Smooth muscle cell (in vitro differentiated cells): ENCODE data around the gene CD226. TPM values are rescaled to one million over a fixed set of nuclear protein-coding genes. Genes with fewer than 3 reads are reported as not detected.

Experiments
- DNase-seq: peaks from one replicate; lab custom pipeline; 2025; ENCODE audit not compliant: unreplicated experiment; lab: John Stamatoyannopoulos, UW
- H2AFZ ChIP-seq: fragments of 200-600 bp; sonication (generic); 2 replicates; pipeline ENCODE4 v1.6.0; 2016; ENCODE audit warnings: antibody characterized with exemption, low read depth, mild to moderate bottlenecking
- H3F3A ChIP-seq: fragments of 200-600 bp; sonication (generic); 2 replicates; pipeline ENCODE4 v1.6.0; 2017; ENCODE audit warnings: antibody characterized with exemption, low read depth
- H3K27ac ChIP-seq: fragments of 200-600 bp; sonication (generic); 2 replicates; pipeline ENCODE4 v1.5.1; 2016; ENCODE audit warnings: low read depth, mild to moderate bottlenecking
- H3K27me3 ChIP-seq: fragments of 200-600 bp; sonication (generic); 2 replicates; pipeline ENCODE4 v1.6.1; 2016; ENCODE audit warnings: low read depth, mild to moderate bottlenecking
- H3K36me3 ChIP-seq: fragments of 200-600 bp; sonication (generic); 2 replicates; pipeline ENCODE4 v1.5.1; 2016; ENCODE audit warnings: low read depth
- H3K4me1 ChIP-seq: fragments of 200-600 bp; sonication (generic); 2 replicates; pipeline ENCODE4 v1.5.1; 2016; ENCODE audit warnings: low read depth
- H3K4me2 ChIP-seq: fragments of 200-600 bp; sonication (generic); 2 replicates; pipeline ENCODE4 v1.6.0; 2016; ENCODE audit warnings: mild to moderate bottlenecking
- H3K4me3 ChIP-seq: fragments of 200-600 bp; sonication (generic); 2 replicates; pipeline ENCODE4 v1.5.1; 2016; ENCODE audit warnings: mild to moderate bottlenecking
- H3K79me2 ChIP-seq: fragments of 200-600 bp; sonication (generic); 2 replicates; pipeline ENCODE4 v1.6.0; 2016; ENCODE audit warnings: low read depth, mild to moderate bottlenecking
- H3K9ac ChIP-seq: fragments of 200-600 bp; sonication (generic); 2 replicates; pipeline ENCODE4 v1.6.0; 2016; ENCODE audit warnings: low read depth
- H3K9me3 ChIP-seq: fragments of 200-600 bp; sonication (generic); replicated peaks from 2 replicates; pipeline ENCODE4 v1.5.1; 2016; ENCODE audit warnings: low read depth
- H4K20me1 ChIP-seq: fragments of 200-600 bp; sonication (generic); 2 replicates; pipeline ENCODE4 v1.6.0; 2016; ENCODE audit warnings: low read depth
- WGBS: methylation state at CpG from one replicate; pipeline ENCODE4 v1.1.7; 2016; ENCODE audit warnings: low lambda C conversion rate; 5-methylcytosine and 5-hydroxymethylcytosine counted together
- polyA plus RNA-seq: library from polyadenylated mRNA; unstranded; fragments of >200 nt; fragmentation: Nextera tagmentation; extraction: Ambion mirVana; gene quantifications from 2 replicates; pipeline ENCODE4 v1.2.1, GENCODE V29; 2016
- total RNA-seq: library from RNA; depleted of rRNA; stranded (reverse); fragments of >200 nt; gene quantifications from 2 replicates; pipeline ENCODE4 v1.2.3, GENCODE V29; 2014
- TF ChIP-seq, protein P1 (sequence below): fragments of 200-600 bp; sonication (generic); IDR thresholded peaks from 2 replicates; pipeline ENCODE4 v1.5.1; 2017; ENCODE audit warnings: borderline replicate concordance, mild to moderate bottlenecking, antibody characterized with exemption; ENCODE audit not compliant: insufficient read depth, poor library complexity, severe bottlenecking

CD226 gene
- total and polyA plus RNA-seq, 2 experiments from 2014 or later = 0.02 to 0.36 TPM

DNA sequence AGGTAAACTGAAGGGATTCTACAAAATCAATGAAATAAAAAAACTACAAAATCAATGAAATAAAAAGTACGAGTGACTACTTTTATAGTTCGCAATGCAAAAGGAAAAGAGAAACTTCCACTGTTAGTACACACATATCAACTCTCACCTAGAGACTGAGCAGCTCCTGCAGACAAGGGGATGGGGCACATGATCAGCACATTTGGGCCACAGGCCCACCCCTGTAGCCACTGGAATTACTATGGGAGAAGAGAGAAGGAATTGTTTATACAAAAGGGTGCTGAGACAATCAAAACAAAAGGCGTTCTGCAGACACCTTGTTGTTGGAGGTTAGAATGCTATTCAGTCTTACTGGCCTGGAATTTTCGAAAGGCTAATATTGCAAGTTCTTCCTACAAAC, 34.7 kb upstream of the CD226 start:
- H3K27ac ChIP-seq = no peak overlapping the region
- DNase-seq = no peak
- 92% methylated on average over 4 of the region's 4 CpGs for WGBS
- no peaks in the 10 kb centered on the region for H3F3A ChIP-seq
- H3K9ac ChIP-seq = no peak overlapping the region
- H3K4me3 ChIP-seq = no peak overlapping the region
- TF ChIP-seq, protein P1, sequence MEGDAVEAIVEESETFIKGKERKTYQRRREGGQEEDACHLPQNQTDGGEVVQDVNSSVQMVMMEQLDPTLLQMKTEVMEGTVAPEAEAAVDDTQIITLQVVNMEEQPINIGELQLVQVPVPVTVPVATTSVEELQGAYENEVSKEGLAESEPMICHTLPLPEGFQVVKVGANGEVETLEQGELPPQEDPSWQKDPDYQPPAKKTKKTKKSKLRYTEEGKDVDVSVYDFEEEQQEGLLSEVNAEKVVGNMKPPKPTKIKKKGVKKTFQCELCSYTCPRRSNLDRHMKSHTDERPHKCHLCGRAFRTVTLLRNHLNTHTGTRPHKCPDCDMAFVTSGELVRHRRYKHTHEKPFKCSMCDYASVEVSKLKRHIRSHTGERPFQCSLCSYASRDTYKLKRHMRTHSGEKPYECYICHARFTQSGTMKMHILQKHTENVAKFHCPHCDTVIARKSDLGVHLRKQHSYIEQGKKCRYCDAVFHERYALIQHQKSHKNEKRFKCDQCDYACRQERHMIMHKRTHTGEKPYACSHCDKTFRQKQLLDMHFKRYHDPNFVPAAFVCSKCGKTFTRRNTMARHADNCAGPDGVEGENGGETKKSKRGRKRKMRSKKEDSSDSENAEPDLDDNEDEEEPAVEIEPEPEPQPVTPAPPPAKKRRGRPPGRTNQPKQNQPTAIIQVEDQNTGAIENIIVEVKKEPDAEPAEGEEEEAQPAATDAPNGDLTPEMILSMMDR = no peak
- no peaks in the 10 kb centered on the region for H4K20me1 ChIP-seq
- H2AFZ ChIP-seq = no peak overlapping the region
- no peaks in the 10 kb centered on the region for H3K4me1 ChIP-seq
- H3K79me2 ChIP-seq = no peaks in the 10 kb centered on the region
- H3K4me2 ChIP-seq = no peak overlapping the region
- H3K9me3 ChIP-seq = no peaks in the 10 kb centered on the region
- H3K27me3 ChIP-seq = no peaks in the 10 kb centered on the region
- no peaks in the 10 kb centered on the region for H3K36me3 ChIP-seq

DNA sequence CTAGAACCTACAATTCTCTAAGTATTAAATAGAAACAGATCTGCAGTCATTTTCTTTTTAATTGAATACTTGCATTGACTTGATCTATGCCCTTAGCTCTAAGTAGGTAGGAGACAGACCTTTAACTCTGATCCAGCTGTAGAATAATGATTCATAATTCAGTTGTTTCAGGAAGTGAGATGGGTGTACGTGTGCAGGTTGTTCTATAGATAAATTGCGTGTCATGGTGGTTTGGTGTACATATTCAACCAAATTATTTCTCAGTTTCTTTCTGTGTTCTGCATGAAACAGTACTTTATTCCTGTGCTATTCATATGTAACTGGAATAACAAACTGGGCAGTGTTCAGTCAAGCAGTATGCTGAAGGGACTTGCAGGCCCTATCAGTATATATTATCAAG, 34.3 kb upstream of the CD226 start:
- Histone ChIP-seq H3K36me3 (no peaks in the 10 kb centered on the region), H3K4me3 (no peak overlapping the region), H3K4me2 (no peak overlapping the region), H4K20me1 (no peaks in the 10 kb centered on the region), H3K79me2 (no peaks in the 10 kb centered on the region), H2AFZ (no peak overlapping the region), H3K9ac (no peak overlapping the region), H3K27ac (no peak overlapping the region), H3K27me3 (no peaks in the 10 kb centered on the region), H3K4me1 (no peaks in the 10 kb centered on the region), H3F3A (no peaks in the 10 kb centered on the region), H3K9me3 (no peaks in the 10 kb centered on the region)
- 93% methylated on average over 2 of the region's 2 CpGs for WGBS
- TF ChIP-seq, protein P1 = no peak
- DNase-seq = no peak

DNA sequence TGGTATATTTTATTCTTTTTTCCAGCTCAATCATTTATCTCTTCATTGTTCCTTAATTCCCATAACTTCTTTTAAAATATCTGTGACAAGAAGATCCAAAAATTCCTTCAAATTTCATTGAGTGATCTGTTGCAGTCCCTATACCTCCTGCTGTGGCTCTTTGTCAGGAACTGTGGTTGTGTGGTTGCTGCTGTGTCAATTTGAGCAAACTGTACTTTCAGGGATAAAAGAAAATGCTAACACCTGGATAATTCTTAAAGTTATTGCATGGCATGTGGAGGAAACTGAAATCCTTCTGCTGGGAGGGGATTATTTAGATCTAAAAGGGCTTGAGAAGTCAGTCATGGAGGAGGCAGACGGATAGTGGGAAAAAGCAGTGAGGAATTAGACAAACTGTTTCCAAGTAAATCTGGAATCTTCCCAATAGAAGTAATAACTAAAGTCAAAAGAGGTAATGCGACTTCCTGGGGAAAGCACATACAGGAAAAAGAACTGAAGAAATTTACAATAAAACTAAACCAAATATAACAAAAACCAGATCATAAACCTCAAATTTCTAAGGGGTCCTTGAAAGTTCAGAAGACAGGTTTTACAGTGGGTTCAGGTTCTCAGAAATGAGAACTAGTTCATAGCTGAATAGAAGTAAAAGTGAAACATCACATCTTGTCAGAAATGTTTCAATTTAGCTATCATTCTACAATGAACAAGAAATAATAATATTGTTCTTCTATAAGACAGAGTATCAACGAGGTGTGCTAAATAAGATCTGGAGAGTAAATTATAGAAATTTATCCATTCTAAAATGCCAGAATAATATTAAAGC, 33.5 kb upstream of the CD226 start:
- Histone ChIP-seq H3K4me1 (no peaks in the 10 kb centered on the region), H3K27me3 (no peaks in the 10 kb centered on the region), H3K27ac (no peak overlapping the region), H3K36me3 (no peaks in the 10 kb centered on the region), H3K9me3 (no peaks in the 10 kb centered on the region), H3K4me3 (no peak overlapping the region), H3F3A (no peaks in the 10 kb centered on the region), H3K9ac (no peak overlapping the region), H3K4me2 (no peak overlapping the region), H3K79me2 (no peaks in the 10 kb centered on the region), H4K20me1 (no peaks in the 10 kb centered on the region), H2AFZ (no peak overlapping the region)
- no peak for DNase-seq
- TF ChIP-seq, protein P1 = no peak
- 83% methylated on average over 3 of the region's 3 CpGs for WGBS

DNA sequence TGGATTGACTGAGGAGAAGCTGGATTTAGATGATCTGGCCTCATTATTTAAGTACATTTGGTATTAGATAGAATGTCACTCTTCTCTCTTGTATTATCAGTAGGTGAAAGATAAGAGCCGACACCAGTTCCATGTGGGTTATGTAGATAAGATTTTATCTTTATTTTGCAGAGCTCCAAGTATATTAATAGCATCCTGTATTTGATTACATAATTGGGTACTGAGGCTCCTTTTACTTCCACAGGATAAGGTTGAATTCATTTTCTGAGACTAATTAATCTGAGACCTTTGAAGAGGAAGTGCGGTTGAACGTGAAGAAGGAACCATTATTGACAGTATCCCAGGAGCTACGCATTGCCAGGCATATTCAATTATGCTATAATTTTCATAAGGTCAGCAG, 32.8 kb upstream of the CD226 start:
- no peaks in the 10 kb centered on the region for H3F3A ChIP-seq
- TF ChIP-seq, protein P1 = no peak
- no peak overlapping the region for H3K4me2 ChIP-seq
- H4K20me1 ChIP-seq = no peaks in the 10 kb centered on the region
- no peak overlapping the region for H3K4me3 ChIP-seq
- H3K9me3 ChIP-seq = no peaks in the 10 kb centered on the region
- no peaks in the 10 kb centered on the region for H3K27me3 ChIP-seq
- 86% methylated on average over 4 of the region's 4 CpGs for WGBS
- H3K4me1 ChIP-seq = no peaks in the 10 kb centered on the region
- no peaks in the 10 kb centered on the region for H3K79me2 ChIP-seq
- H3K9ac ChIP-seq = no peak overlapping the region
- no peaks in the 10 kb centered on the region for H3K36me3 ChIP-seq
- H3K27ac ChIP-seq = no peak overlapping the region
- no peak overlapping the region for H2AFZ ChIP-seq
- DNase-seq = no peak
